Neutrophil (primary cell): ENCODE results near the gene PUM1.

Experiments used
- H3K27ac ChIP-seq: fragments of 200-600 bp; sonication (generic); 2 replicates; pipeline ENCODE4 v1.5.1; 2016; ENCODE audit warnings: mild to moderate bottlenecking, moderate library complexity
- H3K27me3 ChIP-seq: fragments of 200-600 bp; sonication (generic); 2 replicates; pipeline ENCODE4 v1.6.0; 2016; ENCODE audit warnings: mild to moderate bottlenecking
- H3K36me3 ChIP-seq: fragments of 200-600 bp; sonication (generic); 2 replicates; pipeline ENCODE4 v1.5.1; 2017
- H3K4me1 ChIP-seq, 2 experiments: fragments of 200-600 bp in 1 of 2; sonication (generic) in 1 of 2; 1 replicate in 1 of 2; 2 replicates in 1 of 2; pipeline versions ENCODE4 v1.5.1 to v1.6.1; 2013 to 2016; ENCODE audit warnings: low read depth in 1 of 2, low read length in 1 of 2, mild to moderate bottlenecking in 1 of 2, moderate library complexity in 1 of 2; ENCODE audit not compliant: control insufficient read depth in 1 of 2, insufficient read depth in 1 of 2
- H3K4me3 ChIP-seq, 2 experiments: fragments of 200-600 bp in 1 of 2; sonication (generic) in 1 of 2; 1 replicate in 1 of 2; 2 replicates in 1 of 2; pipeline ENCODE4 v1.5.1; 2013 to 2016; ENCODE audit warnings: low read depth in 1 of 2, low read length in 1 of 2, mild to moderate bottlenecking in 1 of 2, moderate library complexity in 1 of 2
- H3K9me3 ChIP-seq: fragments of 200-600 bp; sonication (generic); 2 replicates; pipeline ENCODE4 v1.5.1; 2016
- TF ChIP-seq, protein P1 (sequence below): fragments of 200-600 bp; sonication (generic); IDR thresholded peaks from 2 replicates; pipeline ENCODE4 v1.5.1; 2016; ENCODE audit warnings: antibody characterized with exemption

PUM1 gene

DNA sequence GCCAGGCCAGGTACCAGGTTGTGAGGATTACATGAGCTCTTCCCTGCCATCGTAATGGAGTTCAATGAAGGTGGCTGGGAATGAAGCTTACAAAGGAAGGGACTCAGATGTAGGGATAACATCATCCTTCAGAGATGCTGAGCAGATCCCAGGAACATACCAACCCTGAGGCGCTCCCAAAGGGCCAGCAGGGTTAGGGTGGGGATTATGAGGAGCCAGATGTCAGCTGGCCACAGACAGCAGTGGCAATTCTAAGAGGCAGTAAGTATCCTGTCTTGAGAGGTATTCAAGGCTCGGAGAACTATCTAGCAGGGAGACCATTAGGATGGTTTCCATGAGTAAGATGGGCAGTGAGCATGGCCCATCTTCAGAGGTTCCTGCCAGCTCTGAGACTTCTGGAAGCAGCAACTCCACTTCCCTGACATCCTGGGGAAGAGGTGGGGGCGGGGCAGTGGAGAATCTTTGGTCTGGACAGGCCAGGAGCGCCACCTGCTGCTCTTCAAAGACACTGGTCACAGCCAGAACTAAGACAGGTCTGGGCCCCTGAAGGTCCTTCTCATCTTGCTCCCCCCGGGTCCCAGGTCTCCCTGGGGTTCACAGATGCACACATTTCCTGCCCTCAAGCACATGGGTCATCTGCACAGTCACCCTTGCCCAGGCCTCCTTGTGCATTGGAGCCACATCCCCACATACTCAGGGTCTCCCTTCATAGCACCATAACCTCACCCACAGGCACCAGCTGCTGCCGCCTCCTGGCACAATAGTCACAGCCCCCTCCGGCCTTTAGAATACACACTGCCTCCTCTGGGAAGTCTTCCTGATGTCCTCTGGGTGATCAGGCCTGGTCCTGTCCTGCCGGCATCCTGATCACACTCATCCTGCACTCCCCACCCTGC, 154.2 kb downstream of the PUM1 start:
- peaks cover 48% of the 10 kb centered on the region for H3K27me3 ChIP-seq
- no peak overlapping the region for H3K4me3 ChIP-seq
- peaks cover 27 to 29% of the 10 kb centered on the region in 2 experiments for H3K4me1 ChIP-seq
- no peaks in the 10 kb centered on the region for H3K9me3 ChIP-seq
- no peaks in the 10 kb centered on the region for H3K36me3 ChIP-seq
- H3K27ac ChIP-seq = no peak overlapping the region
- TF ChIP-seq, protein P1, sequence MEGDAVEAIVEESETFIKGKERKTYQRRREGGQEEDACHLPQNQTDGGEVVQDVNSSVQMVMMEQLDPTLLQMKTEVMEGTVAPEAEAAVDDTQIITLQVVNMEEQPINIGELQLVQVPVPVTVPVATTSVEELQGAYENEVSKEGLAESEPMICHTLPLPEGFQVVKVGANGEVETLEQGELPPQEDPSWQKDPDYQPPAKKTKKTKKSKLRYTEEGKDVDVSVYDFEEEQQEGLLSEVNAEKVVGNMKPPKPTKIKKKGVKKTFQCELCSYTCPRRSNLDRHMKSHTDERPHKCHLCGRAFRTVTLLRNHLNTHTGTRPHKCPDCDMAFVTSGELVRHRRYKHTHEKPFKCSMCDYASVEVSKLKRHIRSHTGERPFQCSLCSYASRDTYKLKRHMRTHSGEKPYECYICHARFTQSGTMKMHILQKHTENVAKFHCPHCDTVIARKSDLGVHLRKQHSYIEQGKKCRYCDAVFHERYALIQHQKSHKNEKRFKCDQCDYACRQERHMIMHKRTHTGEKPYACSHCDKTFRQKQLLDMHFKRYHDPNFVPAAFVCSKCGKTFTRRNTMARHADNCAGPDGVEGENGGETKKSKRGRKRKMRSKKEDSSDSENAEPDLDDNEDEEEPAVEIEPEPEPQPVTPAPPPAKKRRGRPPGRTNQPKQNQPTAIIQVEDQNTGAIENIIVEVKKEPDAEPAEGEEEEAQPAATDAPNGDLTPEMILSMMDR = no peak

DNA sequence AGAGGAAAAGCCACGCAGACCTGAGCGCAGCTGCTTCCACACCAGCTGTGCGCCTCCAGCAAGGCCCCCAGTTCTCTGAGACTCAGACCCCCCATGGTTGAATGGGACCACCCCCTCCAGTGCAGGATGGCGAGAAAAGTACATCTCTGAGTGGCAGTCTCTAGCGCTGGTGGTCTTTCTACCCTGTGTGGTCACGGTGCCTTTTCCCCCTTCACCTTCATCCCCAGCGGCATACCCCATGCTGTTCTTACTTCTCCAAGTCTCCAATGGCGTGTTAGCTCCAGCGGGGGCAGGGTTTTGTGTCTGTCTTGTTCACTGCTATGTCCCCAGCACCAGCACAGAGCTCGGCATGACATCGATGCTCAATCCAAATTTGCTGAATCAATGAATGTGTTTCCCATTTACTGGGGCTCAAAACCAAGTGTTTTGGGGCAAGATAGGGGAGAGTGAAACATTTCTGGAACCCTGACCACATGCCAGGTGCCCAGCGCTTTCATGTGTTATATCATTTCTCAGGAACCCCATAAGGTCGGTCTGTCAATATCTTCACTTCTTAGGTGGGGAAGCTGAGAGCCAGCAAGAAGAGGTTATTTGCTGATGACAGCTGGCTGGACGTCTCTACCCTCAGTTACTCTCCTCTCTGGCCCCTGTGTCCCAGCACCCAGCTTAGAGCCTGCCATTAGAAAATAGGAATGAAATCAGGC, 156.0 kb downstream of the PUM1 start:
- no peaks in the 10 kb centered on the region for H3K36me3 ChIP-seq
- H3K27me3 ChIP-seq = peaks cover 66% of the 10 kb centered on the region
- TF ChIP-seq, protein P1 = no peak
- no peaks in the 10 kb centered on the region for H3K9me3 ChIP-seq
- no peak overlapping the region for H3K27ac ChIP-seq
- peaks cover 27 to 29% of the 10 kb centered on the region in 2 experiments for H3K4me1 ChIP-seq
- H3K4me3 ChIP-seq = no peak overlapping the region

DNA sequence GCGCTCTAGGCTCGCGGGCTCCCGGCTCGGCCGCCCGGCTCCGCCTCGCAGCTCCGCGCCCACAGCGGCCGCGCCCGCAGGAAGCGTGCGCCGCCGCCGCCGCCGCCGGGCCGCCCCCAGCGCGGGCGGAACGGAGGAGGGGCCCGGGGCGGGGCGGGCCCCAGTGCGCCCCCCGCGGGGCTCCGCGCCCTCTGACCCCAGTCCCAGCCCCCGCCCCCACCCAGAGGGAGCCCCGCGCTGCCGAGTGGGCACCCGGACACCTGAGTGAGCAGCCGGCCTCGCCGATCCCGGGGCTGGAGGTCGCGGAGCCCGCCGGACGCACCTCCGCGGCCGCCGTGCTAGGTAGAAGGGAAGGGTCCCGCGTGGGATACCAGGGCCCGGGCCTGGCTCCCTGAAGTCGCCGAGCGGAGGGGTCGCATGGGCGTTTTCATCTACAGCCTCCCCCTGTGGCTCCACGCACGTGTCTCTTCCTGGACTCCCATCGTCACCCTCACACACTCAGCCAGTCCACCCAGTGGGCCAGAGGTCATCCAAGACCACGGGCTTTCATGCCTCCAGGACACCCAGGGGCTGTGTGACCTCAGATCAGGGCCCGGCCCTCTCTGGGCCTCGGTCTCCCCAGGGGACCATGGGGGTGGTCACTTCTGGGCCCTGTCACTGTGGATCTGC, 156.7 kb downstream of the PUM1 start, which contains the start of gene SDC3:
Gene SDC3, minus strand, starts transcription at position 63 of the 669 bp plus-strand sequence. CDS start 172 bp downstream, outside the sequence.
- Histone ChIP-seq H3K27ac (no peak within 1 kb of the TSS), H3K36me3 (no peaks in the 10 kb centered on the region), H3K4me3 (no peak within 1 kb of the TSS), H3K9me3 (no peaks in the 10 kb centered on the region), H3K27me3 (peaks cover 73% of the 10 kb centered on the region), H3K4me1 (peaks cover 27 to 29% of the 10 kb centered on the region in 2 experiments)
- TF ChIP-seq, protein P1 = no peak

DNA sequence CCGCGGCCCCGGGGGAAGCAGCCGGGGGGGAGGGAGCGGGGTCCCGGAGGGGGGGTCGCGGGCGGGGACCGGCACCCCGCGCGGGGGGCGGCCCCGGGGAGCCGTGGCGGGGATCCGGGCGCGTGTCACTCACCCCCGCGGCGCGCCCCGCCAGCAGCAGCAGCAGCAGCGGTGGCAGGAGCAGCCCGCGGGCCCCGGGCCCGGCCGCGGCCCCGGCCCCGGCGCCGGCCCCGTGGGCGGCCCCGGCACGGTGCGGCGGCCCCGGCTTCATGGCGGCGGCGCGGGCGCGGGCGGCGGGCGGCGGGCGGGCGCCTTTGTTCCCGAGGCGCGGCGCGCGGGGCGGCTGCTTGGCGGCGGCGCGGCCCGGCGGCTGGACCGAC, 157.2 kb downstream of the PUM1 start:
- TF ChIP-seq, protein P1 = no peak
- H3K36me3 ChIP-seq = no peaks in the 10 kb centered on the region
- peaks cover 23 to 25% of the 10 kb centered on the region in 2 experiments for H3K4me1 ChIP-seq
- H3K4me3 ChIP-seq = no peak overlapping the region
- H3K27ac ChIP-seq = no peak overlapping the region
- no peaks in the 10 kb centered on the region for H3K9me3 ChIP-seq
- H3K27me3 ChIP-seq = peaks cover 78% of the 10 kb centered on the region

DNA sequence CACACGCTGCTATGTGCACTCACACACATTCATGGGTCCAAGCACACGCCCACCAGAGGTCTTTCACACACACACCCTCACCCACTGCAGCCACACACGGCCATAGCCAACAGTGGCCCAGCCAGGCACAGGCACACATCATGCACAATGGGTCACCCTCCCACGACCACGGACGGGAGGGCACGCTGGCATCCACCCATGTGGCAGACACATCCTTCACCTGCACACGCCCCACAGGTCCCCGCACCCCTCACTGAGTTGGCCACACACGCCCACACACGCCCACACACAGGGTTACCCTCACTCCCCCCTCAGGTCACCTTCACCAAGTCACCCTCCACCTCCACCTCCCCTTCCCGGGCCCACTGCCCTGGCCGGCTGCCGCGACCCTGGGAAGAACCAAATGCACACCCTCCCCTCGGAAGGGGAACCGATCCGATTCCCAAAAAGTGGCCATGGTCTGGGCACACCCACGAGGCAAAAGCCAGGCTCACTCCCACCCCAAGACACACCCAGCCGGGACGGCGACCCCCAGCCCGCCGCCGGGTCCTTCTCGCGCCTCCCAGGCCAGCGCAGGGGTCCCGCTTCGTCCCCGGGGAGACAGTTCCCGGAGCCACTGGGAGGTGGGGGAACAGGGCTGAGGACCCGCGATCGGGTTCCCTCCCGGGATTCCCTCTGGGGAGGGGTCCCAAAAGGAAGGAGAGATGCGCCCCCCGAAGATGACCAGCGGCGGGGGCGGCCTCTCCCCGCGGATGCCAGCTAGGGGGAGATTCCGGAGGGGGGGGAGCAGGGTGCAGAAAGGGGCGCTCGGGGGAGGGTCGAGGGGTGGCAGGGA, 157.8 kb downstream of the PUM1 start:
- peaks cover 17 to 19% of the 10 kb centered on the region in 2 experiments for H3K4me1 ChIP-seq
- H3K27me3 ChIP-seq = peaks cover 85% of the 10 kb centered on the region

More for the DNA sequence above, 157.8 kb downstream of the PUM1 start:
- Histone ChIP-seq H3K27ac (no peak overlapping the region), H3K4me3 (no peak overlapping the region), H3K9me3 (no peaks in the 10 kb centered on the region), H3K36me3 (no peaks in the 10 kb centered on the region)
- TF ChIP-seq, protein P1 = no peak
